T-helper 1 cell treated with Interleukin-12 subunit alpha and Interleukin-12 subunit beta and Interleukin-4 antibody, amounts not matched to agents 30 ng/mL and 1 ng/mL, for 36 hours (primary cell): Measurements from ENCODE around the gene ATG13. TPM values are rescaled to one million over a fixed set of nuclear protein-coding genes. Genes with fewer than 3 reads are reported as not detected.
"Not testable (repeated sequence)": the region's sequence is repeated elsewhere in the genome, so short reads cannot be mapped to it uniquely, and the experiment has no call there.

Source experiments
- intact Hi-C: fragments of 100-400 bp; cut with micrococcal nuclease; formaldehyde crosslinking; loops from one replicate; pipeline ENCODE4 v1.15.1; 2024
- total RNA-seq: library from RNA; stranded (reverse); gene quantifications from 2 replicates; pipeline ENCODE4 v1.2.3, GENCODE V29; 2022

Gene ATG13
- total RNA-seq: 84.7 and 86.6 TPM in 2 replicates

DNA sequence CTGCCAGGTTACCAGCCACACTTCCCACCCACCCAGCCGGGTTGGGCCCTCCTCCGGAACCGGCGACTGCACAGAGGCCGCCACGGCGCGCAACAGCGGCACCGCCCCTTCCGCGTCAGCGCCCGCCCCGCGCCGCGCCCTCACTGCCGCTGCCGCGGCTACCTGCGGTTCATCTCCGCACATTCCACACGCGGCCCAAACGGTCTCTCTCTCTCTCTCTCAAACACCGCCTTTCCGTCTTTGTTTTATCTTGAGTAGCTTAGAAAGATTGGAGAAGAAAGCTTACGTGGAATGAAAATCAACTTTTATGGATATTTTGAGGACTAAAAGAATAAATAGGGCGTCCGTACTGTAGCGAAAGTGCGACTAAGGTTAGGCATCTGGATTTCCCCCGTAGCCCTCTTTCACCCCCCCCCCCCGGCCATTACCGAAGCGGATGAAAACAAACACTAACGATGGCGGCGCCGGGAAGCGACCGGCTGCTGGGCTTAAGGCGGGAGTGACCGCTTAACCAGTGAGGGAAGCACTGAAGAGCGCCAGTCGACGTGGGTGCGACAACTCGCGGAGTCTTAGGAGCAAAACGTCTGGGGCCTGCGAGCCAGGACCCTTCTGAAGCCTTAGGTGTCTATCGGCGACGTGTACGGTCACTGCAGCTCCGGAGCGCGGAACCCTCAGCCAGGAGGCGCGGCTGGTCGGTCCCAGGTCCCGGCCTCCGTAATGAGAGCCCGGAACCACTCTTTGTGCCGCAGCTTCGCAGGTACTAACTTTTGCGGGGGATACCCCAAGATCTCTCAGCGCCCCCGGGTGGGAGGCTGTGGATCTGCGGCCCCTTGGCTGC is at the start of gene ATG13, which contains the start of gene HARBI1:
ATG13 (plus strand) TSS at position 420 of the 838 bp plus-strand sequence. CDS start 26,739 bp downstream, outside the sequence.
HARBI1 (minus strand) TSS at position 94 of the 838 bp plus-strand sequence. CDS start 990 bp downstream, outside the sequence.
- intact Hi-C loops: loop anchor here (1.0 to 10.0 kb wide), 21 partner anchors 23 to 1149 kb away; partner anchors contain the start of genes AMBRA1, ARHGAP1, CELF1 and CKAP5

- intact Hi-C loops: no loop called here
Measured at GRCh38 chr11:46570790-46571398, 46.5 kb upstream of the ATG13 start.

DNA sequence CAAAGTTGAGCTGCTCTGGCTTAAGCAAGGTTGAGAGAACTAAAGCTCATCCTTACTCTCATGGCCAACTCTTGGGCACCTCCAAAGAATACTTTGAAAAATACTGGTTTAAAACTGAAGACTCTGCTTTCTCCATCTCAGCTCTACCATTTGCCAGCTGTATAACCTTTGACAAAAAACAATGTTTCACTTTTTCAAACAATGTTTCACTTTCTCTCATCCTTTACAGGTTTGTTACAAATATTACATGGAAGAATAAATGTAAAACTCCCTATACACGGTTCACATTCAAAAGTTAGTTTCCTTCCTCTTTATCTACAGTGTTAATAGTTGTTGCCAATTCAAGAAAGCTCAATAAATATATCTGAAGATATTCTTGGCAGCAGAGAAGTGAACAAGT is 42.7 kb upstream of the ATG13 start:
- intact Hi-C loops: no loop called here

DNA sequence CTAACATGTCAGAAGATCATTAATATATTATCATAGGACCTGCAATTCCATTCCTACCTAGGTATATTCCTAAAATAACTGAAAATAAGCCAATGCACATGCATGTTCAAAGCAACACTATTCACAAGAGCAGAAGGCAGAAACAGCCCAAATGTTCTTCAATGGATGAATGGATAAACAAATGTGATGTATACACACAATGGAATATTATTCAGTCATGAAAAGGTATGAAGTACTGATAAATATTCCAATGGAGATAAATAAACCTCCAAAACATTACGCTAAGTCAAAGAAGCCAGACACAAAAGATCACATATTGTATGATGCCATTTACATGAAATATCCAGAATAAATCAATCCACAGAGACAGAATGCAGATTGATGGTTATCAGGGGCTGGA is 40.3 kb upstream of the ATG13 start:
- intact Hi-C loops: no loop called here

DNA sequence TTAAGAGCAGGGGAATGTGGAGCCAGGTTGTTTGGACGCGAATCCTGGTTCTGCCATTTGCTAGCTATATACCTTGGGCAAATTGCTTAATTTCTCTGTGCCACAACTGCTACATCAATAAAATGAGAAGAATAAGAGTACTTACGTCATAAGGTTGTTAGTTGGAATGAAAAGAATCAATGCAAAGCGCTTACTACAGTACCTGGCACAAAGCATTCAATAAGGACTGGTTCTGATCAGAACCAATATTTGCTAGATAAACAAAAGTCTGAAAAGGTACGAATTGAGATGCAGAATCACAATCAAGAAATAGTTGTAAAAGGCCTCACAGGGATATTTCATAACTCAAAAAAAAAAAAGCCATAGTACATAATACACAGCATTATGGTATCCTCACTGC is 34.8 kb upstream of the ATG13 start:
- intact Hi-C loops: no loop called here

GRCh38 chr11:46583513-46583912 is 33.8 kb upstream of the ATG13 start:
- intact Hi-C loops: not testable (repeated sequence)

DNA sequence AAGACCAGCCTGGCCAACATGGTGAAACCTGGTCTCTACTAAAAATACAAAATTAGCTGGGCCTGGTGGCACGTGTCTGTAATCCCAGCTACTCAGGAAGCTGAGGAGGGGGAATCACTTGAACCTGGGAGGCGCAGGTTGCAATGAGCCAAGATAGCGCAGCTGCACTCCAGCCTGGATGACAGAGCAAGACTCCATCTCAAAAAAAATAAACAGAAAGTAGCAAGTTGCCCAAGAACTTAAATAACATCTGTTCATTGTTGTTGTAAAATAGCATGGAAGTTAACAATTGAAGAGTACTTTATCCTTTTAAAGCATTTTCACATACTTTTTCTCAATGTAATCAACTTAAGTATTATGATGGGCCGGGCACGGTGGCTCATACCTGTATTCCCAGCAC is 29.2 kb upstream of the ATG13 start:
- intact Hi-C loops: no loop called here

- intact Hi-C loops: no loop called here
Measured at GRCh38 chr11:46588915-46589314, 28.4 kb upstream of the ATG13 start.

DNA sequence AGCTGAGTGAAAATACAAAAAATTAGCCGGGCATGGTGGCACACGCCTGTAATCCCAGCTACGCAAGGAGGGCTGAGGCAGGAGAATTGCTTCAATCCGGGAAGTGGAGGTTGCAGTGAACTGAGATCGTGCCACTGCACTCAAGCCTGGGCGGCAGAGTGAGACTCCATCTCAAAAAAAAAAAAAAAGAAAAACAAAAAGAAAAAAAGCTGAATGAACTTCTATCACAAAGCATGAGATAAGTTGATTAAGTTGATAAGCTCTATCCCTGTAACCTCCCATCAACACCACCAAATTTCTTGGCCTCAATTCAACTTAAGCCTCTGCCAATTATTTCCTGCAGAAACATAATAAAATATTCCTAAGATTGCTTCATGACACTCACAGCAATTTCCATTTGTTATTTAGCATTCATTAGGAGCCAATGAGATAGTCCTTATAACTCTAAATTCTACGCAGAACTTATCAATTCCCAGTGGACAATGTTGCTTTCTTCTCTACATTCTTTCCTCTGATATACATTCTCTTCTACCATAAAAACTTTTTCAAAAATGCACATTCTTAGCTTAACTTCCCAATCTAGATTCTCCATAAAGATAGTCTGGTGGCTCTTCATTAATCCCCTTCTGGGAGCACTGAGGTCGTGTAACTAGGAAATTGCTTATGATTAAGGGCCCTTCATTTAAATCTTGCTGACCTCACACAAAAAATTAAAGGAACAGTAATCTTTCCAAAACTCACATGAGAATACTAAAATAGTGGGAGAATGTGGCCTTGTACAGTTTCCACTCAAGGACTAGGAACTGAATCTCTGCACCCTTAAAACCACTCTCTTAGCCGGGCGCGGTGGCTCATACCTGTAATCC is 26.4 kb upstream of the ATG13 start:
- intact Hi-C loops: loop anchor here (10.0 kb wide), 3 partner anchors 346 to 746 kb away; partner anchors contain the start of genes CRY2 and PHF21A

- intact Hi-C loops: loop anchor here (1.0 to 10.0 kb wide), 7 partner anchors 24 to 749 kb away; partner anchors contain the start of genes ARHGAP1, ATG13, CRY2 and DGKZ
Measured at GRCh38 chr11:46593550-46594373, 23.6 kb upstream of the ATG13 start, which contains the start of gene AMBRA1. TSS of gene AMBRA1 (minus strand) at chr11:46594023. CDS start at chr11:46548380, 45,643 bp downstream.

- intact Hi-C loops: loop anchor here (1.0 to 10.0 kb wide), 7 partner anchors 23 to 750 kb away; partner anchors contain the start of genes ARHGAP1, ATG13, CRY2 and DGKZ
Measured at GRCh38 chr11:46594374-46594700, 23.0 kb upstream of the ATG13 start.

DNA sequence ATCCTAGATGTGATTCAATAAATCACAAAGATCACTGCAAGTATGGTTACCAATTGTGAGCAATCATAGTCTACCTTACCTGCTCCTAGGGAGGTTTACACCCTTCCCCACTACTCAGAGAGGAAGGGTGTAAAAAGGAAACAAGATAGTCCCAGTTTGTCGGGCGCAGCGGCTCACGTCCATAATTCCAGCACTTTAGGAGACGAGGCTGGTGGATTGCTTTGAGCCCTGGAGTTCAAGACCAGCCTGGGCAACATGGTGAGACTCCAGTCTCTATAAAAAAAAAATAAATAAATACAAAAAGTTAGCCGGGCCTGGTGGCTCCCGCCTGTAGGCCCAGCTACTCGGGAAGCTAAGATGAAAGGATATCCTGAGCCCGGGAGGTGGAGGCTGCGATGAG is 22.6 kb upstream of the ATG13 start:
- intact Hi-C loops: loop anchor here (1.0 to 10.0 kb wide), 7 partner anchors 23 to 750 kb away; partner anchors contain the start of genes ARHGAP1, ATG13, CRY2 and DGKZ

DNA sequence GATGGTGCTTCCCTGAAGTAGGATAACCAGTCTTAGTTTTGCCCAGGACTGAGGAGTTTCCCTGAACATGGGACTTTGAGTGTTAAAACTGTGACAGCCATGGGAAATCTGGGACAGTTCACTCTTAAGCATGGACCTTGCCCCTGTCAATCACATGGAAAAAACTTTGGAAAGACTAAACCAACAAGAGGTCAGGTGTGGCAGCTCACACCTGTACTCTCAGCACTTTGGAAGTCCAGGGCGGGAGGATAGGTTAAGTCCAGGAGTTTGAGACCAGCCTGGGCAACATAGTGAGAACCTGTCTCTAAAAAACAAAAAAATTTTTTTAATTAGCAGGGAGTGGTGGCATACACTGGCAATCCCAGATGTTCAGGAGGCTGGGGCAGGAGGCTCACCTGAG is 20.2 kb upstream of the ATG13 start:
- intact Hi-C loops: loop anchor here (10.0 kb wide), 3 partner anchors 352 to 752 kb away; partner anchors contain the start of genes CRY2 and PHF21A

GRCh38 chr11:46597609-46598219 is 19.6 kb upstream of the ATG13 start:
- intact Hi-C loops: loop anchor here (10.0 kb wide), 3 partner anchors 353 to 753 kb away; partner anchors contain the start of genes CRY2 and PHF21A

- intact Hi-C loops: loop anchor here (10.0 kb wide), 3 partner anchors 355 to 755 kb away; partner anchors contain the start of genes CRY2 and PHF21A
Measured at GRCh38 chr11:46599340-46600193, 17.8 kb upstream of the ATG13 start.

GRCh38 chr11:46600194-46600960 is 17.0 kb upstream of the ATG13 start:
- intact Hi-C loops: no loop called here

GRCh38 chr11:46601129-46601528 is 16.2 kb upstream of the ATG13 start:
- intact Hi-C loops: no loop called here
